ENCODE results near the gene CD3E. TPM values are rescaled to one million over a fixed set of nuclear protein-coding genes. Genes with fewer than 3 reads are reported as not detected.

Gene CD3E
- total and polyA plus RNA-seq, 4 donors = 4.4 to 5.7 (median 5.2) TPM

- ATAC-seq (ENCODE audit: insufficient read depth, low FRiP score) (no peak), DNase-seq (no peak)
- no peak overlapping the region for H3K9ac ChIP-seq (ENCODE audit: insufficient read depth in 1 of 2, low read length in 2 of 2)
- H3K4me1 ChIP-seq (ENCODE audit: control insufficient read depth in 5 of 5, insufficient read depth in 5 of 5, low read length in 5 of 5) = peaks cover 0 to 10% (median 0%) of the 10 kb centered on the region in 5 donors
- no peak overlapping the region for H3K4me3 ChIP-seq
- 64 to 81% methylated on average over 2 of the region's 2 CpGs for WGBS, 2 donors
- TF ChIP-seq CTCF (IDR thresholded peaks at IDR 0.05; ENCODE audit: control extremely low read depth, extremely low read depth) = no peak
- no peaks in the 10 kb centered on the region for H3K36me3 ChIP-seq (ENCODE audit: control insufficient read depth in 4 of 4, insufficient read depth in 4 of 4, low read length in 4 of 4)
- no peak overlapping the region for H3K27ac ChIP-seq (ENCODE audit: low read depth in 1 of 2, low read length in 1 of 2)
- H3K9me3 ChIP-seq (ENCODE audit: control insufficient read depth in 4 of 4, insufficient read depth in 3 of 4, low read length in 3 of 4) = no peaks in the 10 kb centered on the region
- peaks cover 0 to 16% (median 4%) of the 10 kb centered on the region in 3 donors for H3K27me3 ChIP-seq (ENCODE audit: control insufficient read depth in 3 of 3, insufficient read depth in 3 of 3, low read length in 2 of 3)
These were observed 32.5 kb upstream of the CD3E start for GRCh38 chr11:118272001-118272400.

- Histone ChIP-seq H3K36me3 (ENCODE audit: control insufficient read depth in 4 of 4, insufficient read depth in 4 of 4, low read length in 4 of 4) (no peaks in the 10 kb centered on the region), H3K27me3 (ENCODE audit: control insufficient read depth in 3 of 3, insufficient read depth in 3 of 3, low read length in 2 of 3) (peaks cover 0 to 9% (median 4%) of the 10 kb centered on the region in 3 donors), H3K9ac (ENCODE audit: insufficient read depth in 1 of 2, low read length in 2 of 2) (no peak overlapping the region), H3K27ac (ENCODE audit: low read depth in 1 of 2, low read length in 1 of 2) (peak overlapping the region in 1 of 2 donors; percentile 40), H3K9me3 (ENCODE audit: control insufficient read depth in 4 of 4, insufficient read depth in 3 of 4, low read length in 3 of 4) (no peaks in the 10 kb centered on the region), H3K4me3 (no peak overlapping the region), H3K4me1 (ENCODE audit: control insufficient read depth in 5 of 5, insufficient read depth in 5 of 5, low read length in 5 of 5) (peaks cover 0 to 10% (median 0%) of the 10 kb centered on the region in 5 donors)
- DNase-seq = peak in 2 of 3 donors; percentile 38 to 63
- TF ChIP-seq CTCF (IDR thresholded peaks at IDR 0.05; ENCODE audit: control extremely low read depth, extremely low read depth) = no peak
- 70 to 84% methylated on average over 2 of the region's 2 CpGs for WGBS, 2 donors
- ATAC-seq (ENCODE audit: insufficient read depth, low FRiP score) = no peak
These were observed 30.3 kb upstream of the CD3E start for GRCh38 chr11:118274186-118274585.

GRCh38 chr11:118275176-118275575 lies 29.4 kb upstream of the CD3E start:
- peaks cover 0 to 10% (median 0%) of the 10 kb centered on the region in 5 donors for H3K4me1 ChIP-seq (ENCODE audit: control insufficient read depth in 5 of 5, insufficient read depth in 5 of 5, low read length in 5 of 5)
- H3K9me3 ChIP-seq (ENCODE audit: control insufficient read depth in 4 of 4, insufficient read depth in 3 of 4, low read length in 3 of 4) = no peaks in the 10 kb centered on the region
- no peaks in the 10 kb centered on the region for H3K36me3 ChIP-seq (ENCODE audit: control insufficient read depth in 4 of 4, insufficient read depth in 4 of 4, low read length in 4 of 4)
- no peak for TF ChIP-seq CTCF (IDR thresholded peaks at IDR 0.05; ENCODE audit: control extremely low read depth, extremely low read depth)
- H3K27ac ChIP-seq (ENCODE audit: low read depth in 1 of 2, low read length in 1 of 2) = no peak overlapping the region
- no peak overlapping the region for H3K4me3 ChIP-seq
- peaks cover 0 to 9% (median 4%) of the 10 kb centered on the region in 3 donors for H3K27me3 ChIP-seq (ENCODE audit: control insufficient read depth in 3 of 3, insufficient read depth in 3 of 3, low read length in 2 of 3)
- H3K9ac ChIP-seq (ENCODE audit: insufficient read depth in 1 of 2, low read length in 2 of 2) = no peak overlapping the region
- DNase-seq (no peak), ATAC-seq (ENCODE audit: insufficient read depth, low FRiP score) (no peak)
- WGBS, 2 donors = 53 to 69% methylated on average over 4 of the region's 4 CpGs

GRCh38 chr11:118276422-118276821 lies 28.1 kb upstream of the CD3E start:
- Histone ChIP-seq H3K9me3 (ENCODE audit: control insufficient read depth in 4 of 4, insufficient read depth in 3 of 4, low read length in 3 of 4) (no peaks in the 10 kb centered on the region), H3K27ac (ENCODE audit: low read depth in 1 of 2, low read length in 1 of 2) (no peak overlapping the region), H3K4me1 (ENCODE audit: control insufficient read depth in 5 of 5, insufficient read depth in 5 of 5, low read length in 5 of 5) (peaks cover 0 to 10% (median 0%) of the 10 kb centered on the region in 5 donors), H3K36me3 (ENCODE audit: control insufficient read depth in 4 of 4, insufficient read depth in 4 of 4, low read length in 4 of 4) (no peaks in the 10 kb centered on the region), H3K9ac (ENCODE audit: insufficient read depth in 1 of 2, low read length in 2 of 2) (no peak overlapping the region), H3K27me3 (ENCODE audit: control insufficient read depth in 3 of 3, insufficient read depth in 3 of 3, low read length in 2 of 3) (peaks cover 0 to 6% (median 4%) of the 10 kb centered on the region in 3 donors), H3K4me3 (no peak overlapping the region)
- DNase-seq (peak in 1 of 3 donors; percentile 36), ATAC-seq (ENCODE audit: insufficient read depth, low FRiP score) (no peak)
- no peak for TF ChIP-seq CTCF (IDR thresholded peaks at IDR 0.05; ENCODE audit: control extremely low read depth, extremely low read depth)
- 79 to 84% methylated on average over 1 of the region's 1 CpG for WGBS, 2 donors

All from lung (tissue), 12 donors.